ENCODE data around the gene GRK7.

DNA sequence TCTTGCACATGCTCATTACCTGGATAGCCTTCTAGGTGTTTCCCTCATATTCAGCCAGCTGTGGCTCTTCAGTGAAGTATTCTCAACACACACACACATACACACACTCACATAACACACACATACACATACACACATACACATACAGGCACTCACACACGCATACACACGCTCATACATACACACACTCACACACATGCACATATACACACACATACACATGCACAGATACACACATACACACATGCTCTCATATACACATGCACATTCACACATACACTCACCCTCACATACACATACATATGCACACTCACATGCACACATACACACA is 41.2 kb downstream of the GRK7 start:
- TF ChIP-seq, protein P1, sequence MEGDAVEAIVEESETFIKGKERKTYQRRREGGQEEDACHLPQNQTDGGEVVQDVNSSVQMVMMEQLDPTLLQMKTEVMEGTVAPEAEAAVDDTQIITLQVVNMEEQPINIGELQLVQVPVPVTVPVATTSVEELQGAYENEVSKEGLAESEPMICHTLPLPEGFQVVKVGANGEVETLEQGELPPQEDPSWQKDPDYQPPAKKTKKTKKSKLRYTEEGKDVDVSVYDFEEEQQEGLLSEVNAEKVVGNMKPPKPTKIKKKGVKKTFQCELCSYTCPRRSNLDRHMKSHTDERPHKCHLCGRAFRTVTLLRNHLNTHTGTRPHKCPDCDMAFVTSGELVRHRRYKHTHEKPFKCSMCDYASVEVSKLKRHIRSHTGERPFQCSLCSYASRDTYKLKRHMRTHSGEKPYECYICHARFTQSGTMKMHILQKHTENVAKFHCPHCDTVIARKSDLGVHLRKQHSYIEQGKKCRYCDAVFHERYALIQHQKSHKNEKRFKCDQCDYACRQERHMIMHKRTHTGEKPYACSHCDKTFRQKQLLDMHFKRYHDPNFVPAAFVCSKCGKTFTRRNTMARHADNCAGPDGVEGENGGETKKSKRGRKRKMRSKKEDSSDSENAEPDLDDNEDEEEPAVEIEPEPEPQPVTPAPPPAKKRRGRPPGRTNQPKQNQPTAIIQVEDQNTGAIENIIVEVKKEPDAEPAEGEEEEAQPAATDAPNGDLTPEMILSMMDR (conservative IDR thresholded peaks at IDR 0.05; ENCODE audit: low read depth, low read length) = no peak
- TF ChIP-seq RFX5 (IDR thresholded peaks at IDR 0.05; ENCODE audit: low read depth, low read length) = no peak
- TF ChIP-seq CHD1 (IDR thresholded peaks at IDR 0.05; ENCODE audit: low read depth, low read length) = no peak
- TF ChIP-seq POLR2A (IDR thresholded peaks at IDR 0.05; ENCODE audit: low read depth, low read length) = no peak
- no peak for TF ChIP-seq MXI1 (IDR thresholded peaks at IDR 0.05; ENCODE audit: borderline replicate concordance, low read depth, low read length)
- no peak for TF ChIP-seq RAD21 (IDR thresholded peaks at IDR 0.05; ENCODE audit: low read length)
- no peak for TF ChIP-seq MAZ (IDR thresholded peaks at IDR 0.05; ENCODE audit: borderline replicate concordance, low read depth, low read length)
- no peak for TF ChIP-seq NFE2L2 (IDR thresholded peaks at IDR 0.05; ENCODE audit: low read depth, low read length)
- TF ChIP-seq BHLHE40 (IDR thresholded peaks at IDR 0.05; ENCODE audit: low read depth, low read length) = no peak

Data from IMR-90 (cell line).